HepG2 (cell line): ENCODE data around the gene PARP16. TPM values are rescaled to one million over a fixed set of nuclear protein-coding genes. Genes with fewer than 3 reads are reported as not detected.

Experiments used
- ATRX ChIP-seq: sonication (generic); formaldehyde crosslinking; IDR thresholded peaks from 2 replicates; pipeline ENCODE4 v1.4.0; 2020; ENCODE audit warnings: missing genetic modification reagents, borderline replicate concordance
- CAMTA2 ChIP-seq: sonication (generic); formaldehyde crosslinking; IDR thresholded peaks from 2 replicates; pipeline ENCODE4 v1.4.0; 2020; ENCODE audit warnings: mild to moderate bottlenecking, missing genetic modification reagents, borderline replicate concordance
- EEA1 ChIP-seq: sonication (generic); formaldehyde crosslinking; IDR thresholded peaks from 2 replicates; pipeline ENCODE4 v1.5.1; 2020; ENCODE audit warnings: mild to moderate bottlenecking, missing genetic modification reagents, borderline replicate concordance
- HNRNPLL ChIP-seq: fragments of 200-400 bp; formaldehyde crosslinking; IDR thresholded peaks from 2 replicates; pipeline ENCODE4 v1.6.1; 2017; ENCODE audit warnings: mild to moderate bottlenecking, low read depth, low read length; ENCODE audit not compliant: poor library complexity, severe bottlenecking
- NCOA1 ChIP-seq: sonication (generic); formaldehyde crosslinking; IDR thresholded peaks from 2 replicates; pipeline ENCODE4 v1.9.0; 2021; ENCODE audit warnings: missing genetic modification reagents
- ONECUT2 ChIP-seq: sonication (generic); formaldehyde crosslinking; IDR thresholded peaks from 2 replicates; pipeline ENCODE4 v1.4.0; 2020; ENCODE audit warnings: missing genetic modification reagents
- ZNF10 ChIP-seq: sonication (generic); formaldehyde crosslinking; IDR thresholded peaks from 2 replicates; pipeline ENCODE4 v1.4.0; 2020; ENCODE audit warnings: mild to moderate bottlenecking, low read depth, missing genetic modification reagents, borderline replicate concordance
- ZNF124 ChIP-seq: sonication (generic); formaldehyde crosslinking; IDR thresholded peaks from 2 replicates; pipeline ENCODE4 v1.4.0; 2020; ENCODE audit warnings: missing genetic modification reagents
- ZNF205 ChIP-seq: IDR thresholded peaks from 2 replicates; pipeline ENCODE4 v1.6.1; 2018; ENCODE audit warnings: missing biosample characterization, missing genetic modification reagents
- ZNF557 ChIP-seq: sonication (generic); formaldehyde crosslinking; IDR thresholded peaks from 2 replicates; pipeline ENCODE4 v1.4.0; 2020; ENCODE audit warnings: missing genetic modification reagents
- ZNF709 ChIP-seq: sonication (generic); formaldehyde crosslinking; IDR thresholded peaks from 2 replicates; pipeline ENCODE4 v1.5.0; 2020; ENCODE audit warnings: mild to moderate bottlenecking, missing genetic modification reagents
- polyA plus RNA-seq, 8 experiments: library from polyadenylated mRNA; depleted of rRNA in 3 of 8; stranded (reverse) in 7 of 8; unstranded in 1 of 8; fragments of >200 nt; fragmentation: Illumina TruSeq in 4 of 8; extraction: Trizol in 4 of 8; gene quantifications; 2 replicates each; pipeline versions ENCODE4 v1.2.1 to v1.2.3, GENCODE V29; 2011 to 2016; ENCODE audit warnings: low read depth in 4 of 8, missing spikeins in 1 of 8, mixed read lengths in 1 of 8; ENCODE audit not compliant: insufficient read depth in 1 of 8
- total RNA-seq, 5 experiments: library from RNA; depleted of rRNA; stranded (reverse); fragments of >200 nt; fragmentation: Illumina TruSeq; extraction: Trizol; gene quantifications; 2 replicates each; pipeline ENCODE4 v1.2.3, GENCODE V29; 2016; ENCODE audit warnings: low read depth in 1 of 5
- TF ChIP-seq, protein P1 (sequence below): sonication (generic); formaldehyde crosslinking; IDR thresholded peaks from 2 replicates; pipeline ENCODE4 v1.4.0; 2020; ENCODE audit warnings: missing genetic modification reagents, mild to moderate bottlenecking, borderline replicate concordance
- TF ChIP-seq, protein P2 (sequence below): sonication (generic); formaldehyde crosslinking; IDR thresholded peaks from 2 replicates; pipeline ENCODE4 v1.5.0; 2020; ENCODE audit warnings: missing genetic modification reagents
- TF ChIP-seq, protein P3 (sequence below): IDR thresholded peaks from 2 replicates; pipeline ENCODE4 v1.6.1; 2016; ENCODE audit warnings: control low read depth
- TF ChIP-seq, protein P4 (sequence below), 2 experiments: fragments of 450-650 bp in 1 of 2; sonication (generic) in 1 of 2; formaldehyde crosslinking in 1 of 2; IDR thresholded peaks; 2 replicates each; pipeline versions ENCODE4 v1.6.1 to v1.8.0; 2016 to 2022; ENCODE audit warnings: antibody characterized with exemption in 1 of 2, mild to moderate bottlenecking in 1 of 2, missing genetic modification reagents in 1 of 2

PARP16 gene
- total and polyA plus RNA-seq, 2 of the 13 experiments (the other 11 are each of a cell fraction or from before 2014, with no cell fraction given): 6.8 to 7.6 TPM

DNA sequence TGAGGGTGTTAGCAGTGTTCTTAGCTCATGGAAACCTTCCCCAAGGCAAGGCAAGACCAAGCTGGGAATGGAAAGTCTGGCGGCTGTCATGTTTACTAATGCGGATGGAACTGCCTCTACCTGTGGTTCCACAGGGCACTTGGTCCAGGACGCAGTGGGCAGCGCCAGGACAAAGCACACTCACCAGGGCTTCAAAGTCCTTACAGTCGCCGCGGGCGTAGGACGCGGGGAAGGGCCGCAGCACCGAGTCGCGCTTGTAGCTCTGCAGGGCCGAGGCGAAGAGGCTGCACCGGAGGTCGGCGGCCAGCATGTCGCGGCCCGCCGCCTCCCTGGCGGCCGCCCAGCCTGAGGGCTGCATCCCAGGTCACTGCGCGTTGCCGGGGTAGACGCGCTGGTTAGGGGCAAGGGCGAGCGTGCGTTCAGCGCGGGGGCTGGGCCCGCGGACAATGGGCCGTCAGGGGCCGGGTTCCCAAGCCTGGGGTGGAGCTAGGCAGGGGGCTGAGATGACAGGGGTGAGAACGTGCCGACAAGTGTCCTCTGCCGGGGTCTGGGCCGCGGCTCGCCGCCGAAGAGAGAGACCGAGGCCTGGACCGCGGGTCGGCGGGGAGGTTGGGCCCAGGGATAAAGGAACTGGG is 497 bp downstream of the PARP16 start (continued):
- TF ChIP-seq, protein P1, sequence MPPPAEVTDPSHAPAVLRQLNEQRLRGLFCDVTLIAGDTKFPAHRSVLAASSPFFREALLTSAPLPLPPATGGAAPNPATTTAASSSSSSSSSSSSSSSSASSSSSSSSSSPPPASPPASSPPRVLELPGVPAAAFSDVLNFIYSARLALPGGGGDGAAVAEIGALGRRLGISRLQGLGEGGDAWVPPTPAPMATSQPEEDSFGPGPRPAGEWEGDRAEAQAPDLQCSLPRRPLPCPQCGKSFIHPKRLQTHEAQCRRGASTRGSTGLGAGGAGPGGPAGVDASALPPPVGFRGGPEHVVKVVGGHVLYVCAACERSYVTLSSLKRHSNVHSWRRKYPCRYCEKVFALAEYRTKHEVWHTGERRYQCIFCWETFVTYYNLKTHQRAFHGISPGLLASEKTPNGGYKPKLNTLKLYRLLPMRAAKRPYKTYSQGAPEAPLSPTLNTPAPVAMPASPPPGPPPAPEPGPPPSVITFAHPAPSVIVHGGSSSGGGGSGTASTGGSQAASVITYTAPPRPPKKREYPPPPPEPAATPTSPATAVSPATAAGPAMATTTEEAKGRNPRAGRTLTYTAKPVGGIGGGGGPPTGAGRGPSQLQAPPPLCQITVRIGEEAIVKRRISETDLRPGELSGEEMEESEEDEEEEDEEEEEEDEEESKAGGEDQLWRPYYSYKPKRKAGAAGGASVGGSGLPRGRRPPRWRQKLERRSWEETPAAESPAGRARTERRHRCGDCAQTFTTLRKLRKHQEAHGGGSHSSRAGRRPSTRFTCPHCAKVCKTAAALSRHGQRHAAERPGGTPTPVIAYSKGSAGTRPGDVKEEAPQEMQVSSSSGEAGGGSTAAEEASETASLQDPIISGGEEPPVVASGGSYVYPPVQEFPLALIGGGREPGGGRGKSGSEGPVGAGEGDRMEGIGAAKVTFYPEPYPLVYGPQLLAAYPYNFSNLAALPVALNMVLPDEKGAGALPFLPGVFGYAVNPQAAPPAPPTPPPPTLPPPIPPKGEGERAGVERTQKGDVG (CRISPR knock-in tag): peak; percentile 47; the same call in 1 of the 2 replicates
- TF ChIP-seq HNRNPLL (no peak), ZNF10 (CRISPR knock-in tag) (no peak), EEA1 (CRISPR knock-in tag) (0 out of 2 replicates have a peak, but pooled peaks have one; percentile 20), ZNF557 (CRISPR knock-in tag) (peak; percentile 77; the same call in 1 of the 2 replicates), CAMTA2 (CRISPR knock-in tag) (no peak), NCOA1 (CRISPR knock-in tag) (0 out of 2 replicates have a peak, but pooled peaks have one; percentile 34), ONECUT2 (no peak), ZNF205 (CRISPR knock-in tag) (no peak), ZNF709 (CRISPR knock-in tag) (peak; percentile 95), ZNF124 (no peak), ATRX (CRISPR knock-in tag) (no peak)
- TF ChIP-seq, protein P2, sequence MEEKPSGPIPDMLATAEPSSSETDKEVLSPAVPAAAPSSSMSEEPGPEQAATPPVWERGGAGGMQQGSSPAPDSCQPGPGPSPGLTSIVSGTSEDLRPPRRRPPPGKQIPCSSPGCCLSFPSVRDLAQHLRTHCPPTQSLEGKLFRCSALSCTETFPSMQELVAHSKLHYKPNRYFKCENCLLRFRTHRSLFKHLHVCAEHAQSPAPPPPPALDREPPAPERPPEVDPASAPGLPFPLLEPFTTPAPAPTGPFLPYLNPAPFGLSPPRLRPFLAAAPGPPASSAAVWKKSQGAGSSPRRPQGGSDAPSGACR (CRISPR knock-in tag): peak; percentile 81
- TF ChIP-seq, protein P3, sequence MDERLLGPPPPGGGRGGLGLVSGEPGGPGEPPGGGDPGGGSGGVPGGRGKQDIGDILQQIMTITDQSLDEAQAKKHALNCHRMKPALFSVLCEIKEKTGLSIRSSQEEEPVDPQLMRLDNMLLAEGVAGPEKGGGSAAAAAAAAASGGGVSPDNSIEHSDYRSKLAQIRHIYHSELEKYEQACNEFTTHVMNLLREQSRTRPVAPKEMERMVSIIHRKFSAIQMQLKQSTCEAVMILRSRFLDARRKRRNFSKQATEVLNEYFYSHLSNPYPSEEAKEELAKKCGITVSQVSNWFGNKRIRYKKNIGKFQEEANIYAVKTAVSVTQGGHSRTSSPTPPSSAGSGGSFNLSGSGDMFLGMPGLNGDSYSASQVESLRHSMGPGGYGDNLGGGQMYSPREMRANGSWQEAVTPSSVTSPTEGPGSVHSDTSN: no peak
- TF ChIP-seq, protein P4, sequence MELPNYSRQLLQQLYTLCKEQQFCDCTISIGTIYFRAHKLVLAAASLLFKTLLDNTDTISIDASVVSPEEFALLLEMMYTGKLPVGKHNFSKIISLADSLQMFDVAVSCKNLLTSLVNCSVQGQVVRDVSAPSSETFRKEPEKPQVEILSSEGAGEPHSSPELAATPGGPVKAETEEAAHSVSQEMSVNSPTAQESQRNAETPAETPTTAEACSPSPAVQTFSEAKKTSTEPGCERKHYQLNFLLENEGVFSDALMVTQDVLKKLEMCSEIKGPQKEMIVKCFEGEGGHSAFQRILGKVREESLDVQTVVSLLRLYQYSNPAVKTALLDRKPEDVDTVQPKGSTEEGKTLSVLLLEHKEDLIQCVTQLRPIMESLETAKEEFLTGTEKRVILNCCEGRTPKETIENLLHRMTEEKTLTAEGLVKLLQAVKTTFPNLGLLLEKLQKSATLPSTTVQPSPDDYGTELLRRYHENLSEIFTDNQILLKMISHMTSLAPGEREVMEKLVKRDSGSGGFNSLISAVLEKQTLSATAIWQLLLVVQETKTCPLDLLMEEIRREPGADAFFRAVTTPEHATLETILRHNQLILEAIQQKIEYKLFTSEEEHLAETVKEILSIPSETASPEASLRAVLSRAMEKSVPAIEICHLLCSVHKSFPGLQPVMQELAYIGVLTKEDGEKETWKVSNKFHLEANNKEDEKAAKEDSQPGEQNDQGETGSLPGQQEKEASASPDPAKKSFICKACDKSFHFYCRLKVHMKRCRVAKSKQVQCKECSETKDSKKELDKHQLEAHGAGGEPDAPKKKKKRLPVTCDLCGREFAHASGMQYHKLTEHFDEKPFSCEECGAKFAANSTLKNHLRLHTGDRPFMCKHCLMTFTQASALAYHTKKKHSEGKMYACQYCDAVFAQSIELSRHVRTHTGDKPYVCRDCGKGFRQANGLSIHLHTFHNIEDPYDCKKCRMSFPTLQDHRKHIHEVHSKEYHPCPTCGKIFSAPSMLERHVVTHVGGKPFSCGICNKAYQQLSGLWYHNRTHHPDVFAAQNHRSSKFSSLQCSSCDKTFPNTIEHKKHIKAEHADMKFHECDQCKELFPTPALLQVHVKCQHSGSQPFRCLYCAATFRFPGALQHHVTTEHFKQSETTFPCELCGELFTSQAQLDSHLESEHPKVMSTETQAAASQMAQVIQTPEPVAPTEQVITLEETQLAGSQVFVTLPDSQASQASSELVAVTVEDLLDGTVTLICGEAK (IDR thresholded peaks at IDR 0.05): no peak
- TF ChIP-seq, protein P4 (CRISPR knock-in tag; IDR thresholded peaks at IDR 0.05): peak; percentile 70
